T47D (cell line): ENCODE data around the gene HSD3B2.

ENCODE experiments used
- DNase-seq, 2 experiments: peaks; one replicate each; pipeline versions ENCODE4 v3.0.0 to v3.0.0-alpha.2; 2011 to 2012; ENCODE audit warnings: low read depth in 1 of 2, low spot score in 1 of 2
- JUND ChIP-seq: IDR thresholded peaks from 2 replicates; pipeline ENCODE4 v1.6.1; 2012; ENCODE audit warnings: low read depth
- in situ Hi-C: cut with HindIII; loops from 2 replicates; pipeline ENCODE4 v1.10.0; 2016; ENCODE audit warnings: low sequenced_read_pairs, low pct_unique_long_range_greater_than_20kb

HSD3B2 gene

DNA sequence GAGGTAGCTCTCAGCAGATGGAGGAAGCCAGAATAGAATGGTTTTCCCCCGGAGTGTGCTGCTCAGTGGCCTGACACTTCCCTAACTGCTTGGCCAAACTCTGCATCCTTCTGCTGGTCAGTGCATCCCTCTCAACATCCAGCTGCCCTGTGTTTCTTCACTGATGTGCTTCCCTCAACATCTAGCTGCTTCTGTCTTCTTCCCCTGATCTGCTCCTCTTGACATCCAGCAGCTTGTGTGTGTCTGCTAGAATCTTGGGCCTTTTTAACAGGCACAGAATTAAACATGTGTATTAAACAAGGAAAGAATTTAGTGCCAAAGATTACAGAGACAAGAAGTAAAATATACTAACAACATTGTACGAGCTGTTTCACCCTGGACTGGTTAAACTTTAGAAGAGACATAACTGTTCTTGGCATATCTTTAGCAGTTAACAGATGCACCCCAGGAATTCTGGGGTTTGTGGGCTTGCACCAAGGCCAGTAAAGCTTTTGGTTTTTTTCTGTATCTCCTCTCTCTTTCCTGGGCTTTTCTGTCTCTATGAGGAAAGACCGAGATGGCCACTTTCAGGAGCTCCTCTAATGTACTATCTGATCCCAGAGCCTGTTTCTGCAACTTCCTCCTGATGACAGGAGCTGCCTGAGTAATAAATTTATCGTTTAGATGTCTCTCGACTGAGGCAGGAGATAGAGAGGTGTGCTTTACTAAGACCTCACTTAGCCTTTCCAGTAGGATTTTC is 57.3 kb downstream of the HSD3B2 start:
- no peak for TF ChIP-seq JUND
- in situ Hi-C loops = no loop called here
- DNase-seq = no peak
